Measurements from ENCODE around the gene UBIAD1. TPM values are rescaled to one million over a fixed set of nuclear protein-coding genes. Genes with fewer than 3 reads are reported as not detected.
"Not testable (repeated sequence)": the region's sequence is repeated elsewhere in the genome, so short reads cannot be mapped to it uniquely, and the experiment has no call there.

Gene UBIAD1
- total RNA-seq, 1 donor from 2014 or later, result 7.3 TPM

GRCh38 chr1:11293856-11294255 is 20.9 kb downstream of the UBIAD1 start:
- H3K9me3 ChIP-seq (ENCODE audit: control insufficient read depth in 3 of 3, low read length in 3 of 3), result no peaks in the 10 kb centered on the region
- no peaks in the 10 kb centered on the region for H3K27me3 ChIP-seq (ENCODE audit: control insufficient read depth in 3 of 3, insufficient read depth in 3 of 3, low read length in 3 of 3)
- H3K27ac ChIP-seq (ENCODE audit: low read depth, low read length), result no peak overlapping the region
- H3K9ac ChIP-seq (ENCODE audit: low read depth in 1 of 3, low read length in 3 of 3), result no peak overlapping the region
- H3K4me1 ChIP-seq (ENCODE audit: control insufficient read depth in 3 of 3, insufficient read depth in 3 of 3, low read length in 3 of 3), result peaks cover 7 to 33% (median 23%) of the 10 kb centered on the region in 3 donors
- peaks cover 11 to 26% (median 18%) of the 10 kb centered on the region in 3 donors for H3K36me3 ChIP-seq (ENCODE audit: control insufficient read depth in 3 of 3, insufficient read depth in 3 of 3, low read length in 3 of 3)
- no peak overlapping the region for H3K4me3 ChIP-seq (ENCODE audit: low read length in 3 of 3)

- no peak overlapping the region for H3K27ac ChIP-seq (ENCODE audit: low read depth, low read length)
- no peaks in the 10 kb centered on the region for H3K27me3 ChIP-seq (ENCODE audit: control insufficient read depth in 3 of 3, insufficient read depth in 3 of 3, low read length in 3 of 3)
- no peak overlapping the region for H3K4me3 ChIP-seq (ENCODE audit: low read length in 3 of 3)
- no peaks in the 10 kb centered on the region for H3K9me3 ChIP-seq (ENCODE audit: control insufficient read depth in 3 of 3, low read length in 3 of 3)
- peaks cover 7 to 29% (median 23%) of the 10 kb centered on the region in 3 donors for H3K4me1 ChIP-seq (ENCODE audit: control insufficient read depth in 3 of 3, insufficient read depth in 3 of 3, low read length in 3 of 3)
- H3K36me3 ChIP-seq (ENCODE audit: control insufficient read depth in 3 of 3, insufficient read depth in 3 of 3, low read length in 3 of 3), result peaks cover 11 to 26% (median 18%) of the 10 kb centered on the region in 3 donors
- H3K9ac ChIP-seq (ENCODE audit: low read depth in 1 of 3, low read length in 3 of 3), result no peak overlapping the region
Measured at GRCh38 chr1:11294951-11295350, 22.0 kb downstream of the UBIAD1 start.

DNA sequence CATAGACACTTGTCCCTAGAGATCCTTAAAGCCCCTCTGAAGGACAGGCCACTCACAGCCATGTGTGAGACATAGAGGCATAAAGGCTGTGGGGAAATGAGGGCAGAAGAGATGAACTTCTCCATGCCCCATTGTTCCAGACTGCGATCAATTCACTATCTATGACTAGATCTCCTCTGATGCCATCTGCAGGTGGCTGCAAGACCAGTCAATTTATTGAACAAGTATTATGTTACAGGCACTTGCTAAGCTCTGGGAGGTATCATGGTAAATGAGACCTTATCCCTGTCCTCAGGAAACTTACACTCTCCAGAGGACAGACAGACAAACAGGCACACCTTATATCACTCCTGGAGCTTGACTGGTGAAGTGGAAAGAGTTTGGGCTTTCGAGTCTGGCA is 22.9 kb downstream of the UBIAD1 start:
- Histone ChIP-seq H3K4me3 (ENCODE audit: low read length in 3 of 3) (no peak overlapping the region), H3K36me3 (ENCODE audit: control insufficient read depth in 3 of 3, insufficient read depth in 3 of 3, low read length in 3 of 3) (peaks cover 11 to 24% (median 13%) of the 10 kb centered on the region in 3 donors), H3K9ac (ENCODE audit: low read depth in 1 of 3, low read length in 3 of 3) (no peak overlapping the region), H3K4me1 (ENCODE audit: control insufficient read depth in 3 of 3, insufficient read depth in 3 of 3, low read length in 3 of 3) (peaks cover 7 to 21% (median 18%) of the 10 kb centered on the region in 3 donors), H3K27me3 (ENCODE audit: control insufficient read depth in 3 of 3, insufficient read depth in 3 of 3, low read length in 3 of 3) (no peaks in the 10 kb centered on the region), H3K27ac (ENCODE audit: low read depth, low read length) (no peak overlapping the region), H3K9me3 (ENCODE audit: control insufficient read depth in 3 of 3, low read length in 3 of 3) (no peaks in the 10 kb centered on the region)

- not testable (repeated sequence) for H3K9ac ChIP-seq (ENCODE audit: low read depth in 1 of 3, low read length in 3 of 3); H3K27ac ChIP-seq (ENCODE audit: low read depth, low read length); H3K4me1 ChIP-seq (ENCODE audit: control insufficient read depth in 3 of 3, insufficient read depth in 3 of 3, low read length in 3 of 3); H3K9me3 ChIP-seq (ENCODE audit: control insufficient read depth in 3 of 3, low read length in 3 of 3); H3K4me3 ChIP-seq (ENCODE audit: low read length in 3 of 3); H3K27me3 ChIP-seq (ENCODE audit: control insufficient read depth in 3 of 3, insufficient read depth in 3 of 3, low read length in 3 of 3)
- H3K36me3 ChIP-seq (ENCODE audit: control insufficient read depth in 3 of 3, insufficient read depth in 3 of 3, low read length in 3 of 3), result peaks cover 11 to 22% (median 13%) of the 10 kb centered on the region in 3 donors
Measured at GRCh38 chr1:11297774-11298173, 24.8 kb downstream of the UBIAD1 start.

DNA sequence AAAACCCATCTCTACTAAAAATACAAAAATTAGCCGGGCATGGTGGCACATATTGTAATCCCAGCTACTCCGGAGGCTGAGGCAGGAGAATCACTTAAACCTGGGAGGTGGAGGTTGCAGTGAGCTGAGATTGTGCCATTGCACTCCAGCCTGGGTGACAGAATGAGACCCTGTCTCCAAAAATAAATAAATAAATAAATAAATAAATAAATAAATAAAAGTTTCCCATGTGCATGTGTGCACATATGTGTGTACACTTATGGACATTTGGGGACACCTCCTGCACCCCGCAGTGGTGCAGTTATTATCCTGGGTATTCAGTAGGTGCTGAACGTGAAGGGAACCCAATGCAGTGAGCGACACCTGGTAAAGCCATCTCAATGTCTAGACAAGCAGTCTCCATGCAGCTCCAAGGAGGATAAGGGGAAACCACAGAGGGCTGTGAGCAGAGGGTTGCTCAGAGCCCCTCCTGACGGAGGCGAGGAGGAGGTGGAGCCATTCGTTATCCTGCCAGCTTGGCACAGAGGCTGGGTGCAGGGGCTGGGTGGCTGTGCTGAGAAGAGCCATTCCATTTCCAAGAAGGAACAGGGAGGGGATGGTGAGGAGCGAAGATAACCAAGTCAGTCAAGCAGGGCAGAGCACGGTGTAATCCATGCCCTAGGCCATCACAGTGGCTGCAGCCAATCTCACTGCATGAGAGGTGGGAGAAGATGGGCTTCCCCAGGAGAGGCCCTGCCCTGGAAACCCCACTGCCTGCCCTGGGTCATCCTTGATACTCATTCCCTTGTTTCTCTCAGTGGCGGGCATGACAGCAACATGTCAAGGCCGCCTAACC is 25.6 kb downstream of the UBIAD1 start:
- no peak overlapping the region for H3K4me3 ChIP-seq (ENCODE audit: low read length in 3 of 3)

GRCh38 chr1:11299225-11299574 is 26.2 kb downstream of the UBIAD1 start:
- H3K9me3 ChIP-seq (ENCODE audit: control insufficient read depth in 3 of 3, low read length in 3 of 3), result no peaks in the 10 kb centered on the region
- no peaks in the 10 kb centered on the region for H3K27me3 ChIP-seq (ENCODE audit: control insufficient read depth in 3 of 3, insufficient read depth in 3 of 3, low read length in 3 of 3)
- H3K4me3 ChIP-seq (ENCODE audit: low read length in 3 of 3), result no peak overlapping the region
- H3K36me3 ChIP-seq (ENCODE audit: control insufficient read depth in 3 of 3, insufficient read depth in 3 of 3, low read length in 3 of 3), result peaks cover 11 to 20% (median 13%) of the 10 kb centered on the region in 3 donors
- peaks cover 0 to 3% (median 0%) of the 10 kb centered on the region in 3 donors for H3K4me1 ChIP-seq (ENCODE audit: control insufficient read depth in 3 of 3, insufficient read depth in 3 of 3, low read length in 3 of 3)
- H3K27ac ChIP-seq (ENCODE audit: low read depth, low read length), result no peak overlapping the region
- no peak overlapping the region for H3K9ac ChIP-seq (ENCODE audit: low read depth in 1 of 3, low read length in 3 of 3)

More for the DNA sequence above, 25.6 kb downstream of the UBIAD1 start:
- peaks cover 0 to 3% (median 0%) of the 10 kb centered on the region in 3 donors for H3K4me1 ChIP-seq (ENCODE audit: control insufficient read depth in 3 of 3, insufficient read depth in 3 of 3, low read length in 3 of 3)
- H3K9me3 ChIP-seq (ENCODE audit: control insufficient read depth in 3 of 3, low read length in 3 of 3), result no peaks in the 10 kb centered on the region
- H3K27ac ChIP-seq (ENCODE audit: low read depth, low read length), result no peak overlapping the region
- no peaks in the 10 kb centered on the region for H3K27me3 ChIP-seq (ENCODE audit: control insufficient read depth in 3 of 3, insufficient read depth in 3 of 3, low read length in 3 of 3)
- H3K36me3 ChIP-seq (ENCODE audit: control insufficient read depth in 3 of 3, insufficient read depth in 3 of 3, low read length in 3 of 3), result peaks cover 11 to 20% (median 13%) of the 10 kb centered on the region in 3 donors
- no peak overlapping the region for H3K9ac ChIP-seq (ENCODE audit: low read depth in 1 of 3, low read length in 3 of 3)

DNA sequence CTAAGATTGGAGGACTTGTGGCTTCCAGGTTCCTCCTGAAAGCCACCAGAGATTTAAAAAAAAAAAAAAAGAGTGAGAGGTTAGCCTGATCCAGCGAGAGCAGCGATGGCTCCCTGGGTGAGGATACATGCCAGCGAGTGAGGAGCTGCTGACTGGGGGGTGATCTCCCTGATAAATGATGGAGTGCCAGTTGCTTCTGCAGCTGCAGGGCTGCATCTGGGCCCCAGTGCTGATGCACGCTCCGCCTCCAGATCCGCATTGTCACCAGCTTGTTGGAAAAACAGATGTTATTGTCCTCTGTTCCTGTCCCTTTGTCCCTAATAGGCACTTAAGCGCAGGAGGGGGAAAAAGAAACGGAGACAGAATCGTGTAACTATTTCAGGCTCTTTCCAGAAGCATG is 28.6 kb downstream of the UBIAD1 start:
- no peaks in the 10 kb centered on the region for H3K36me3 ChIP-seq (ENCODE audit: control insufficient read depth in 3 of 3, insufficient read depth in 3 of 3, low read length in 3 of 3)
- H3K27ac ChIP-seq (ENCODE audit: low read depth, low read length), result no peak overlapping the region
- no peaks in the 10 kb centered on the region for H3K27me3 ChIP-seq (ENCODE audit: control insufficient read depth in 3 of 3, insufficient read depth in 3 of 3, low read length in 3 of 3)
- H3K9me3 ChIP-seq (ENCODE audit: control insufficient read depth in 3 of 3, low read length in 3 of 3), result no peaks in the 10 kb centered on the region
- no peaks in the 10 kb centered on the region for H3K4me1 ChIP-seq (ENCODE audit: control insufficient read depth in 3 of 3, insufficient read depth in 3 of 3, low read length in 3 of 3)
- H3K4me3 ChIP-seq (ENCODE audit: low read length in 3 of 3), result no peak overlapping the region
- no peak overlapping the region for H3K9ac ChIP-seq (ENCODE audit: low read depth in 1 of 3, low read length in 3 of 3)

- Histone ChIP-seq H3K9me3 (ENCODE audit: control insufficient read depth in 3 of 3, low read length in 3 of 3) (no peaks in the 10 kb centered on the region), H3K4me1 (ENCODE audit: control insufficient read depth in 3 of 3, insufficient read depth in 3 of 3, low read length in 3 of 3) (no peaks in the 10 kb centered on the region), H3K36me3 (ENCODE audit: control insufficient read depth in 3 of 3, insufficient read depth in 3 of 3, low read length in 3 of 3) (no peaks in the 10 kb centered on the region), H3K27me3 (ENCODE audit: control insufficient read depth in 3 of 3, insufficient read depth in 3 of 3, low read length in 3 of 3) (no peaks in the 10 kb centered on the region), H3K4me3 (ENCODE audit: low read length in 3 of 3) (no peak overlapping the region), H3K27ac (ENCODE audit: low read depth, low read length) (no peak overlapping the region), H3K9ac (ENCODE audit: low read depth in 1 of 3, low read length in 3 of 3) (no peak overlapping the region)
Measured at GRCh38 chr1:11302366-11302765, 29.4 kb downstream of the UBIAD1 start.

DNA sequence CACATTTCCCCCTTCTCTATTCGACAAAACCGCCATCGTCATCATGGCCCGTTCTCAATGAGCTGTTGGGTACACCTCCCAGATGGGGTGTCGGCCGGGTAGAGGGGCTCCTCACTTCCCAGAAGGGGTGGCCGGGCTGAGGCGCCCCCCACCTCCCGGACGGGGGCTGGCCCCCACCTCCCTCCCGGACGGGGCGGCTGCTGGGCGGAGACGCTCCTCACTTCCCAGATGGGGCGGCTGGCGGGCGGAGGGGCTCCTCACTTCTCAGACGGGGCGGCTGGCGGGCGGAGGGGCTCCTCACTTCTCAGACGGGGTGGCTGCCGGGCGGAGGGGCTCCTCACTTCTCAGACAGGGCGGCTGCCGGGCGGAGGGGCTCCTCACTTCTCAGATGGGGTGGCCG is 32.5 kb downstream of the UBIAD1 start:
- H3K36me3 ChIP-seq (ENCODE audit: control insufficient read depth in 3 of 3, insufficient read depth in 3 of 3, low read length in 3 of 3); H3K9ac ChIP-seq (ENCODE audit: low read depth in 1 of 3, low read length in 3 of 3); H3K27ac ChIP-seq (ENCODE audit: low read depth, low read length); H3K4me3 ChIP-seq (ENCODE audit: low read length in 3 of 3); H3K27me3 ChIP-seq (ENCODE audit: control insufficient read depth in 3 of 3, insufficient read depth in 3 of 3, low read length in 3 of 3); H3K9me3 ChIP-seq (ENCODE audit: control insufficient read depth in 3 of 3, low read length in 3 of 3); H3K4me1 ChIP-seq (ENCODE audit: control insufficient read depth in 3 of 3, insufficient read depth in 3 of 3, low read length in 3 of 3): not testable (repeated sequence)

DNA sequence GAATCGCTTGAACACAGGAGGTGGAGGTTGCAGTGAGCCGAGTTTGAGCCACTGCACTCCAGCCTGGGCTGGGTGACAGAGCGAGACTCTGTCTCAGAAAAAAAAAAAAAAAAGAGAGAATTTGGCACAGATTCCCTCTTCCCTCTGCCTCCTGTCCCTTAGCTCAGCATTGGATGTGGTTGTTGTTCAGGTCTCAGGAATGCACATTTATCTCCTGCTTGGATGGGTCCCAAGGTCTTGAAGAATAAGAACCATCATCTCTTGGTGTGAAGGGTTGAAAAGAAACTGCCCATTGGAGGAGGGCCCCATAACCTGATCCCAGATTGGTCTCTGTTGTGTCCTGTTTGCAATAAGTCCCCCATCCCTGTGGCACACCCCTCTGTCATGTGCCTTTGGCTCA is 34.9 kb downstream of the UBIAD1 start:
- no peak overlapping the region for H3K4me3 ChIP-seq (ENCODE audit: low read length in 3 of 3)
- no peak overlapping the region for H3K27ac ChIP-seq (ENCODE audit: low read depth, low read length)
- H3K9ac ChIP-seq (ENCODE audit: low read depth in 1 of 3, low read length in 3 of 3), result no peak overlapping the region
- H3K27me3 ChIP-seq (ENCODE audit: control insufficient read depth in 3 of 3, insufficient read depth in 3 of 3, low read length in 3 of 3), result peaks cover 0 to 5% (median 3%) of the 10 kb centered on the region in 3 donors
- no peaks in the 10 kb centered on the region for H3K4me1 ChIP-seq (ENCODE audit: control insufficient read depth in 3 of 3, insufficient read depth in 3 of 3, low read length in 3 of 3)
- no peaks in the 10 kb centered on the region for H3K36me3 ChIP-seq (ENCODE audit: control insufficient read depth in 3 of 3, insufficient read depth in 3 of 3, low read length in 3 of 3)
- H3K9me3 ChIP-seq (ENCODE audit: control insufficient read depth in 3 of 3, low read length in 3 of 3), result no peaks in the 10 kb centered on the region

Measured in skeletal muscle tissue (tissue), 4 donors.